RWPE2 (cell line): Measurements from ENCODE around the gene EID1.

Source experiments
- ATAC-seq: fragments of 200-7000 bp; cut with Tn5 transposase; 3 replicates; pipeline ENCODE4 v1.9.1; 2021; ENCODE audit warnings: low read depth
- DNase-seq: peaks from one replicate; pipeline ENCODE4 v3.0.0-alpha.2; 2020; ENCODE audit warnings: low spot score
- H3K27ac ChIP-seq: fragments of 450-650 bp; 2 replicates; pipeline ENCODE4 v1.5.1; 2017; ENCODE audit warnings: mild to moderate bottlenecking; ENCODE audit not compliant: poor library complexity, severe bottlenecking
- H3K27me3 ChIP-seq: fragments of 250-450 bp; sonication (Bioruptor Pico); 2 replicates; pipeline ENCODE4 v1.5.1; 2021; ENCODE audit warnings: mild to moderate bottlenecking, moderate library complexity; ENCODE audit not compliant: insufficient read depth, poor library complexity, severe bottlenecking
- H3K36me3 ChIP-seq: fragments of 250-450 bp; sonication (Bioruptor Pico); 2 replicates; pipeline ENCODE4 v1.5.1; 2020; ENCODE audit warnings: low read depth, mild to moderate bottlenecking, moderate library complexity
- H3K4me1 ChIP-seq: fragments of 250-450 bp; sonication (Bioruptor Pico); 2 replicates; pipeline ENCODE4 v1.5.1; 2021; ENCODE audit warnings: mild to moderate bottlenecking, moderate library complexity; ENCODE audit not compliant: insufficient read depth, poor library complexity, severe bottlenecking
- H3K4me3 ChIP-seq: fragments of 250-450 bp; sonication (Bioruptor Pico); 2 replicates; pipeline ENCODE4 v1.5.1; 2021; ENCODE audit warnings: mild to moderate bottlenecking, moderate library complexity; ENCODE audit not compliant: severe bottlenecking
- H3K9me3 ChIP-seq: fragments of 250-450 bp; sonication (Bioruptor Pico); 2 replicates; pipeline ENCODE4 v1.5.1; 2021; ENCODE audit warnings: mild to moderate bottlenecking, moderate library complexity; ENCODE audit not compliant: severe bottlenecking
- CTCF ChIP-seq: fragments of 450-650 bp; IDR thresholded peaks from one replicate; pipeline ENCODE4 v1.5.1; 2017; ENCODE audit warnings: mild to moderate bottlenecking, moderate library complexity; ENCODE audit not compliant: poor library complexity, severe bottlenecking

The EID1 gene

GRCh38 chr15:48914717-48915116 lies 36.8 kb downstream of the EID1 start:
- Histone ChIP-seq H3K4me3 (no peak overlapping the region), H3K27me3 (no peaks in the 10 kb centered on the region), H3K9me3 (no peaks in the 10 kb centered on the region), H3K4me1 (peaks cover 6% of the 10 kb centered on the region), H3K36me3 (no peaks in the 10 kb centered on the region), H3K27ac (no peak overlapping the region)
- ATAC-seq (no peak), DNase-seq (no peak)
- peak; percentile 25 for TF ChIP-seq CTCF

- ATAC-seq, result no peak
These were observed 37.9 kb downstream of the EID1 start for GRCh38 chr15:48915861-48916260.

GRCh38 chr15:48916721-48917120 lies 38.8 kb downstream of the EID1 start:
- no peak for DNase-seq
- peaks cover 10% of the 10 kb centered on the region for H3K4me1 ChIP-seq
- H3K4me3 ChIP-seq, result no peak overlapping the region
- ATAC-seq, result no peak
- H3K27ac ChIP-seq, result no peak overlapping the region
- H3K9me3 ChIP-seq, result no peaks in the 10 kb centered on the region
- no peaks in the 10 kb centered on the region for H3K27me3 ChIP-seq
- no peaks in the 10 kb centered on the region for H3K36me3 ChIP-seq
- no peak for TF ChIP-seq CTCF

More at GRCh38 chr15:48915861-48916260, 37.9 kb downstream of the EID1 start:
- no peak for TF ChIP-seq CTCF
- Histone ChIP-seq H3K27ac (no peak overlapping the region), H3K9me3 (no peaks in the 10 kb centered on the region), H3K4me3 (no peak overlapping the region), H3K27me3 (no peaks in the 10 kb centered on the region), H3K36me3 (no peaks in the 10 kb centered on the region), H3K4me1 (peaks cover 6% of the 10 kb centered on the region)
- no peak for DNase-seq

- TF ChIP-seq CTCF, result no peak
- no peak for ATAC-seq
These were observed 44.1 kb downstream of the EID1 start for GRCh38 chr15:48922046-48922445.

DNA sequence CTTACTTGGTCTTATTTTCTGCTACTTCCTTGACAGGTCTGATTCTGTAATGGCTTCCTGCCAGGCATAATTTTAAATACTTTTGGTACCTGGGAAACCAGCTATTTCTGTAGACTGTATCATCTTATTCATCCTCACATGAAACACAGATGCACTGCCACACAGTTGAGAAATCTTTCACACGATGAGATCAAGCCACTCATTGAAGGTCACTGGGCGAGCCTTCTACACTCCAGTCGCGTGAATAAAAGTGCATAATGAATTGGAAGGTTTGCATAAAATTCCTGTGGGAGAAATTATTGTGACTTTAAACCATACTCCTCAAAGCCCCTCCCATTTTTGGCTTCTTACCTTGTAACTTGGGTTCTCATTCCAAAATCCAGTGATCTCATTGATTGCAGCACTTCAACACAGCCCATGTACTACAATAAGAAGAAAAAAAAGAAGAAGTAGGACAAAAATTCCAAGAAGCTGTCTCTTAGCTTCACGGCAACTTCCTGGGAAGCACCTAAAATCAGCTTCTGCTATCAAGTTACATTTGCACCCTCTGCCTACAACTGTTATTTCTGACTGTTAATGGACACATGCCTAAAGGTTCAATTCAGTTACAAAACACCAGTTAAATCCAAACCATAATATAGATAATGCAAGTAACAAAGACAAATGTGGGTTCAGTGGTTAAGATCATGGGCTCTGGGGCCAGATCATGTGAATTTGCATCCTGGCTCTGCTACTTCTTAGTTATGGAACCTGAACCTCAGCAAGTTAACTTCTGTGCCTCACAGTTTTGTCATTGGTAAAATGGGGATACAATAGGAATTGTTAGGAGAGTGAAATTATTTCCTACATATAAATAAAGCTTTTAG lies 46.8 kb downstream of the EID1 start:
- Histone ChIP-seq H3K27ac (no peak overlapping the region), H3K4me1 (peaks cover 26% of the 10 kb centered on the region), H3K9me3 (no peaks in the 10 kb centered on the region), H3K4me3 (no peak overlapping the region), H3K27me3 (no peaks in the 10 kb centered on the region), H3K36me3 (no peaks in the 10 kb centered on the region)
- TF ChIP-seq CTCF, result no peak
- no peak for DNase-seq
- ATAC-seq, result no peak

More at GRCh38 chr15:48922046-48922445, 44.1 kb downstream of the EID1 start:
- no peak overlapping the region for H3K4me3 ChIP-seq
- no peaks in the 10 kb centered on the region for H3K27me3 ChIP-seq
- no peaks in the 10 kb centered on the region for H3K36me3 ChIP-seq
- no peak overlapping the region for H3K27ac ChIP-seq
- no peaks in the 10 kb centered on the region for H3K9me3 ChIP-seq
- DNase-seq, result no peak
- H3K4me1 ChIP-seq, result peaks cover 17% of the 10 kb centered on the region
